Smooth muscle cell (in vitro differentiated cells): Measurements from ENCODE around the gene NEK1. TPM values are rescaled to one million over a fixed set of nuclear protein-coding genes. Genes with fewer than 3 reads are reported as not detected.
A peak's percentile ranks its signal among the peaks of the same experiment; 100 is the strongest.

Source experiments
- DNase-seq: peaks from one replicate; lab custom pipeline; 2025; ENCODE audit not compliant: unreplicated experiment; lab: John Stamatoyannopoulos, UW
- H2AFZ ChIP-seq: fragments of 200-600 bp; sonication (generic); 2 replicates; pipeline ENCODE4 v1.6.0; 2016; ENCODE audit warnings: antibody characterized with exemption, low read depth, mild to moderate bottlenecking
- H3F3A ChIP-seq: fragments of 200-600 bp; sonication (generic); 2 replicates; pipeline ENCODE4 v1.6.0; 2017; ENCODE audit warnings: antibody characterized with exemption, low read depth
- H3K27ac ChIP-seq: fragments of 200-600 bp; sonication (generic); 2 replicates; pipeline ENCODE4 v1.5.1; 2016; ENCODE audit warnings: low read depth, mild to moderate bottlenecking
- H3K27me3 ChIP-seq: fragments of 200-600 bp; sonication (generic); 2 replicates; pipeline ENCODE4 v1.6.1; 2016; ENCODE audit warnings: low read depth, mild to moderate bottlenecking
- H3K36me3 ChIP-seq: fragments of 200-600 bp; sonication (generic); 2 replicates; pipeline ENCODE4 v1.5.1; 2016; ENCODE audit warnings: low read depth
- H3K4me1 ChIP-seq: fragments of 200-600 bp; sonication (generic); 2 replicates; pipeline ENCODE4 v1.5.1; 2016; ENCODE audit warnings: low read depth
- H3K4me2 ChIP-seq: fragments of 200-600 bp; sonication (generic); 2 replicates; pipeline ENCODE4 v1.6.0; 2016; ENCODE audit warnings: mild to moderate bottlenecking
- H3K4me3 ChIP-seq: fragments of 200-600 bp; sonication (generic); 2 replicates; pipeline ENCODE4 v1.5.1; 2016; ENCODE audit warnings: mild to moderate bottlenecking
- H3K79me2 ChIP-seq: fragments of 200-600 bp; sonication (generic); 2 replicates; pipeline ENCODE4 v1.6.0; 2016; ENCODE audit warnings: low read depth, mild to moderate bottlenecking
- H3K9ac ChIP-seq: fragments of 200-600 bp; sonication (generic); 2 replicates; pipeline ENCODE4 v1.6.0; 2016; ENCODE audit warnings: low read depth
- H3K9me3 ChIP-seq: fragments of 200-600 bp; sonication (generic); replicated peaks from 2 replicates; pipeline ENCODE4 v1.5.1; 2016; ENCODE audit warnings: low read depth
- H4K20me1 ChIP-seq: fragments of 200-600 bp; sonication (generic); 2 replicates; pipeline ENCODE4 v1.6.0; 2016; ENCODE audit warnings: low read depth
- WGBS: methylation state at CpG from one replicate; pipeline ENCODE4 v1.1.7; 2016; ENCODE audit warnings: low lambda C conversion rate; 5-methylcytosine and 5-hydroxymethylcytosine counted together
- polyA plus RNA-seq: library from polyadenylated mRNA; unstranded; fragments of >200 nt; fragmentation: Nextera tagmentation; extraction: Ambion mirVana; gene quantifications from 2 replicates; pipeline ENCODE4 v1.2.1, GENCODE V29; 2016
- total RNA-seq: library from RNA; depleted of rRNA; stranded (reverse); fragments of >200 nt; gene quantifications from 2 replicates; pipeline ENCODE4 v1.2.3, GENCODE V29; 2014
- TF ChIP-seq, protein P1 (sequence below): fragments of 200-600 bp; sonication (generic); IDR thresholded peaks from 2 replicates; pipeline ENCODE4 v1.5.1; 2017; ENCODE audit warnings: borderline replicate concordance, mild to moderate bottlenecking, antibody characterized with exemption; ENCODE audit not compliant: insufficient read depth, poor library complexity, severe bottlenecking

NEK1 gene
- total and polyA plus RNA-seq, 2 experiments from 2014 or later, result 10.5 to 11.8 TPM

DNA sequence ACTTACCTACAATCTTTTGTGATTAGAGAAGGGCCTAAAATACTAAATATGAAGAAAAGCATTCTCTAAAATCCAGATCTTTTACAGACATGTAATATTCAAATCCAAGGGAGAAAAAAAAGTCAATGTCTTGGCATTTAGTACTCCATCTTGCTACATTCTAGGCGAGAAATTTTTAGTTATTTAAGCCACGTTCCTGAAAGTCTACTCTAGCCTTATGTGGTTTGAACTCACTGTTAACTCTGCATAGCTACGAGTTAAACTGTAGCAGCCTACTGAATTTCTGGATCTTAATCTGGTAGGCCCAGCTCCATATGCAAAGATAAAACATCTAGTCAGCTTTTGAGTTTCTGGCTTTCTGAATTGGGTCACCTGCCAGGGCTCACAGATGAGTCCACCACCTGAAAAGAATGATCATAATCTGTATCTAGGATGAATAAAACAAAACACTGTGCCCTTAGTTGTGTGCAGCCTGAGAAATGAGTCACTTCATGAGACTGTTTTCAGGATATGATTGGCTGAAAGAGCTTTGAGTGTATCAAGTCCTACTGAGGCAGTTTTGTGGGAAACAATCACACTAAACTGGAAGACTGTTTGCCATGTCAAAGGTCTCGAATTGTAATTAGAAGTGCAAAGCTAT is 3.2 kb upstream of the NEK1 start:
- Histone ChIP-seq H3K4me1 (peaks cover 25% of the 10 kb centered on the region), H3K79me2 (peaks cover 12% of the 10 kb centered on the region), H3K4me3 (no peak overlapping the region), H3K27ac (no peak overlapping the region), H2AFZ (no peak overlapping the region), H3K4me2 (no peak overlapping the region), H3K9ac (no peak overlapping the region), H4K20me1 (no peaks in the 10 kb centered on the region), H3K36me3 (no peaks in the 10 kb centered on the region), H3F3A (peaks cover 4% of the 10 kb centered on the region), H3K27me3 (no peaks in the 10 kb centered on the region), H3K9me3 (no peaks in the 10 kb centered on the region)
- TF ChIP-seq, protein P1, sequence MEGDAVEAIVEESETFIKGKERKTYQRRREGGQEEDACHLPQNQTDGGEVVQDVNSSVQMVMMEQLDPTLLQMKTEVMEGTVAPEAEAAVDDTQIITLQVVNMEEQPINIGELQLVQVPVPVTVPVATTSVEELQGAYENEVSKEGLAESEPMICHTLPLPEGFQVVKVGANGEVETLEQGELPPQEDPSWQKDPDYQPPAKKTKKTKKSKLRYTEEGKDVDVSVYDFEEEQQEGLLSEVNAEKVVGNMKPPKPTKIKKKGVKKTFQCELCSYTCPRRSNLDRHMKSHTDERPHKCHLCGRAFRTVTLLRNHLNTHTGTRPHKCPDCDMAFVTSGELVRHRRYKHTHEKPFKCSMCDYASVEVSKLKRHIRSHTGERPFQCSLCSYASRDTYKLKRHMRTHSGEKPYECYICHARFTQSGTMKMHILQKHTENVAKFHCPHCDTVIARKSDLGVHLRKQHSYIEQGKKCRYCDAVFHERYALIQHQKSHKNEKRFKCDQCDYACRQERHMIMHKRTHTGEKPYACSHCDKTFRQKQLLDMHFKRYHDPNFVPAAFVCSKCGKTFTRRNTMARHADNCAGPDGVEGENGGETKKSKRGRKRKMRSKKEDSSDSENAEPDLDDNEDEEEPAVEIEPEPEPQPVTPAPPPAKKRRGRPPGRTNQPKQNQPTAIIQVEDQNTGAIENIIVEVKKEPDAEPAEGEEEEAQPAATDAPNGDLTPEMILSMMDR, result no peak
- no peak for DNase-seq
- WGBS, result 82% methylated on average over 4 of the region's 4 CpGs

DNA sequence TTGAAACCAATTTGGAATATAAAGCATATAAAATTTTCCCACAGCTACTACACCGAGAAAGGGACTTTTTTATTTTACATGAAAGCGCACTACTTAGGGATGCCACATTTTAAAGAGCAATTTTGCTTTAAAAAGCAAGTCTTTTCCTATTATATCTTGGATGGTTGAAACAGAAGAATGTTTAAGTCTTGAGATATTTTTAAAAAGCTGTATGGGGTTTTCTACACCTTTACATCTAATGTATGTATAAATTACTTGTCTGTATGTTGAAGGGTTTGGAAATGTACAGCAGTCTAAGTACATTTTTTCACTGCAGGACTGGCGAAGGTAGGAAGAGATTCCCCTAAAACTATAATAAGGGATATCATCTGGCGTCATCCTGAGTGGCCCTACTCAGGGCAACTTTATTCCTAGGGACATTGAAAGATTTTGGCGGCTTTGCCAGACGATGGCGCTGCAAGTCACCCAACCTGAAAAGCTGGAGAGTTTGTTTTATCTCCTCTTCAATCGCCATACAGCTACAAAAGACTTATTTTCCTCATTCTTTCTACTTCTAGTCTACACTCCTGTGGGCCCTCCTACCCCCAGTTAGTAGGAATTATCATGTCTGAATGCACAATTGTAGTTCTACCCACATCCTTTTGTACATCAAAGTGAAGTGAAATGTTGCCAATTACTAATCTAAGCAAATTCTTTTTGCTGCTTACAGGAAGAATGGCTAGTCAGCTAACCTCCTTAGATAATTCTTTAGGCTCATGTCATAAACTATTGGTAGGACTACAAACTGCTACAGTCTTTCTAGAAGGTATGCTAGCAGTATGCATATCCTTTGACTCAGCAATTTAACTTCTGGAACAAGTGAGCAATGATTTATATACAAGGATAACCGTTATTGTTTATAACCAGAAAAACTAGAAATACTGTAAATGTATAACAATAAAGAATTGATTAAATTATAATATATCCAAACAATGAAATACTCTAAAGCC is 782 bp upstream of the NEK1 start:
- Histone ChIP-seq H3F3A (no peaks in the 10 kb centered on the region), H3K4me1 (peaks cover 18% of the 10 kb centered on the region), H3K9ac (peak overlapping the region; percentile 58), H2AFZ (peak overlapping the region; percentile 92), H3K79me2 (peaks cover 29% of the 10 kb centered on the region), H3K4me2 (peak overlapping the region; percentile 97), H3K4me3 (peak overlapping the region; percentile 93), H3K9me3 (no peaks in the 10 kb centered on the region), H3K27me3 (no peaks in the 10 kb centered on the region), H3K36me3 (no peaks in the 10 kb centered on the region), H4K20me1 (no peaks in the 10 kb centered on the region), H3K27ac (peak overlapping the region; percentile 96)
- peak; percentile 3 for DNase-seq
- TF ChIP-seq, protein P1, result peak; percentile 67
- WGBS, result 7% methylated on average over 9 of the region's 9 CpGs

DNA sequence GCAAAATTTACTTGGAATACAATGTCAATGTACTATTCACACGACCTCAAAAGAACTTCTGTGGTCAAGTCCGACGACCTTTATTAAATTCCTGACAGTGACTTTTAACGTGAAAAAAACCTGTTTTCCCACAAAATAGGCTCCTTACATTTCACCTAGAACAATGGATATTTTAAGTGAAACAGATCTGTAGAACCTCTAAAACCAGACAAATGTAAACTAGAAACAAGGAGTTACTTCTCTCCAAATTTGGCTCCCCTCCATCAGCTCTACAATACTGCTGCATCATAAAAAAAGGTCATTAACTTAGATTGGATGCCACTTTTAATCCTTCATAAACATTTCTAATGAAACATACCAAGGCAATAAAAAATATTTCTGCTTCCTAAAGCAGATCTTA is 1.2 kb downstream of the NEK1 start:
- Histone ChIP-seq H3K4me3 (peak overlapping the region; percentile 93), H2AFZ (no peak overlapping the region), H3K79me2 (peaks cover 38% of the 10 kb centered on the region), H3F3A (no peaks in the 10 kb centered on the region), H3K9me3 (no peaks in the 10 kb centered on the region), H3K27me3 (no peaks in the 10 kb centered on the region), H4K20me1 (no peaks in the 10 kb centered on the region), H3K27ac (peak overlapping the region; percentile 1), H3K36me3 (no peaks in the 10 kb centered on the region), H3K9ac (peak overlapping the region; percentile 97), H3K4me2 (peak overlapping the region; percentile 97), H3K4me1 (peaks cover 18% of the 10 kb centered on the region)
- 53% methylated on average over 4 of the region's 4 CpGs for WGBS
- TF ChIP-seq, protein P1, result no peak
- no peak for DNase-seq
